GM23338 (cell line): ENCODE measurements around the gene NTRK3. TPM values are rescaled to one million over a fixed set of nuclear protein-coding genes. Genes with fewer than 3 reads are reported as not detected.

Experiments used
- ATAC-seq: fragments of 200-7000 bp; cut with Tn5 transposase; 3 replicates; pipeline ENCODE4 v1.9.1; 2020
- DNase-seq: peaks from one replicate; pipeline ENCODE4 v3.0.0-alpha.2; 2015; ENCODE audit warnings: low spot score
- H2AFZ ChIP-seq: fragments of 200-600 bp; sonication (generic); 2 replicates; pipeline ENCODE4 v1.8.0; 2016; ENCODE audit warnings: antibody characterized with exemption, mild to moderate bottlenecking, moderate library complexity
- H3F3A ChIP-seq: fragments of 200-600 bp; sonication (generic); replicated peaks from 2 replicates; pipeline ENCODE4 v1.8.0; 2017; ENCODE audit warnings: antibody characterized with exemption, mixed run types, low read depth
- H3K27ac ChIP-seq: fragments of 200-600 bp; sonication (generic); 2 replicates; pipeline ENCODE4 v1.6.1; 2016; ENCODE audit warnings: low read depth
- H3K27me3 ChIP-seq: fragments of 200-600 bp; sonication (generic); 2 replicates; pipeline ENCODE4 v1.8.0; 2016; ENCODE audit warnings: mild to moderate bottlenecking, mixed run types, moderate library complexity; ENCODE audit not compliant: insufficient read depth
- H3K36me3 ChIP-seq: fragments of 200-600 bp; sonication (generic); 2 replicates; pipeline ENCODE4 v1.8.0; 2016; ENCODE audit warnings: mild to moderate bottlenecking; ENCODE audit not compliant: insufficient read depth
- H3K4me1 ChIP-seq: fragments of 200-600 bp; sonication (generic); 2 replicates; pipeline ENCODE4 v1.8.0; 2016; ENCODE audit warnings: mild to moderate bottlenecking, moderate library complexity; ENCODE audit not compliant: insufficient read depth
- H3K4me2 ChIP-seq: fragments of 200-600 bp; sonication (generic); 2 replicates; pipeline ENCODE4 v1.7.1; 2017; ENCODE audit warnings: mixed run types
- H3K4me3 ChIP-seq: fragments of 200-600 bp; sonication (generic); 2 replicates; pipeline ENCODE4 v1.6.1; 2016; ENCODE audit warnings: mixed run types
- H3K79me2 ChIP-seq: fragments of 200-600 bp; sonication (generic); replicated peaks from 2 replicates; pipeline ENCODE4 v1.8.0; 2017; ENCODE audit warnings: mild to moderate bottlenecking; ENCODE audit not compliant: insufficient read depth
- H3K9me2 ChIP-seq: fragments of 200-600 bp; sonication (generic); 2 replicates; pipeline ENCODE4 v1.8.0; 2017; ENCODE audit not compliant: insufficient read depth
- H4K20me1 ChIP-seq: fragments of 200-600 bp; sonication (generic); replicated peaks from 2 replicates; pipeline ENCODE4 v1.8.0; 2017; ENCODE audit warnings: mild to moderate bottlenecking; ENCODE audit not compliant: insufficient read depth
- H3K27ac Mint-ChIP-seq: 2 replicates; pipeline ENCODE4 v1.8.0; 2020; ENCODE audit warnings: inconsistent platforms, mild to moderate bottlenecking, moderate library complexity, mixed read lengths
- H3K27me3 Mint-ChIP-seq: 3 replicates; pipeline ENCODE4 v1.8.0; 2022; ENCODE audit warnings: low read depth, mild to moderate bottlenecking, moderate library complexity, mixed read lengths, inconsistent platforms; ENCODE audit not compliant: insufficient read depth, poor library complexity
- H3K36me3 Mint-ChIP-seq: 3 replicates; pipeline ENCODE4 v1.8.0; 2021; ENCODE audit warnings: low read depth, mild to moderate bottlenecking, inconsistent platforms, moderate library complexity, mixed read lengths
- H3K4me1 Mint-ChIP-seq: 3 replicates; pipeline ENCODE4 v1.8.0; 2020; ENCODE audit warnings: mild to moderate bottlenecking, inconsistent platforms, mixed read lengths
- H3K4me3 Mint-ChIP-seq: 3 replicates; pipeline ENCODE4 v1.8.0; 2021; ENCODE audit warnings: moderate library complexity, mild to moderate bottlenecking, inconsistent platforms, mixed read lengths
- H3K9me3 Mint-ChIP-seq: 3 replicates; pipeline ENCODE4 v1.8.0; 2020; ENCODE audit warnings: moderate library complexity, mild to moderate bottlenecking, inconsistent platforms, mixed read lengths
- CREB1 ChIP-seq: fragments of 250-450 bp; sonication (Bioruptor Pico); IDR thresholded peaks from 2 replicates; pipeline ENCODE4 v1.5.0; 2020; ENCODE audit warnings: low read depth, mild to moderate bottlenecking, moderate library complexity
- EZH2 ChIP-seq: fragments of 200-600 bp; sonication (generic); IDR thresholded peaks from one replicate; pipeline ENCODE4 v1.8.0; 2017; ENCODE audit warnings: antibody characterized with exemption, mild to moderate bottlenecking, low read depth; ENCODE audit not compliant: unreplicated experiment
- EZH2phosphoT487 ChIP-seq: fragments of 200-600 bp; sonication (generic); IDR thresholded peaks from one replicate; pipeline ENCODE4 v1.8.1; 2018; ENCODE audit warnings: antibody characterized with exemption; ENCODE audit not compliant: unreplicated experiment
- JUNB ChIP-seq: IDR thresholded peaks from one replicate; pipeline ENCODE4 v1.6.1; 2016; ENCODE audit warnings: antibody characterized with exemption; ENCODE audit not compliant: unreplicated experiment
- NANOG ChIP-seq: IDR thresholded peaks from 2 replicates; pipeline ENCODE4 v1.6.1; 2016; ENCODE audit warnings: antibody characterized with exemption, borderline replicate concordance
- POLR2AphosphoS5 ChIP-seq: IDR thresholded peaks from 2 replicates; pipeline ENCODE4 v1.6.1; 2016; ENCODE audit warnings: antibody characterized with exemption, low read depth
- STAT1 ChIP-seq: IDR thresholded peaks from one replicate; pipeline ENCODE4 v1.6.1; 2016; ENCODE audit warnings: antibody characterized with exemption; ENCODE audit not compliant: unreplicated experiment
- ZNF114 ChIP-seq: fragments of 250-450 bp; sonication (Bioruptor Pico); IDR thresholded peaks from 2 replicates; pipeline ENCODE4 v1.5.0; 2020; ENCODE audit warnings: mild to moderate bottlenecking, moderate library complexity
- ZNF331 ChIP-seq: fragments of 250-450 bp; sonication (Bioruptor Pico); IDR thresholded peaks from 2 replicates; pipeline ENCODE4 v1.5.0; 2020; ENCODE audit warnings: low read depth, mild to moderate bottlenecking, moderate library complexity
- ZNF462 ChIP-seq: fragments of 250-450 bp; sonication (Bioruptor Pico); IDR thresholded peaks from 2 replicates; pipeline ENCODE4 v1.5.0; 2020; ENCODE audit warnings: mild to moderate bottlenecking, moderate library complexity
- polyA plus RNA-seq: library from polyadenylated mRNA; unstranded; fragments of >200 nt; fragmentation: Nextera tagmentation; extraction: Ambion mirVana; gene quantifications from 2 replicates; pipeline ENCODE4 v1.2.1, GENCODE V29; 2016
- total RNA-seq: library from RNA; depleted of rRNA; stranded (reverse); fragments of >200 nt; shearing (Covaris generic); gene quantifications from 2 replicates; pipeline ENCODE4 v1.2.3, GENCODE V29; 2014
- TF ChIP-seq, protein P1 (sequence below): IDR thresholded peaks from 2 replicates; pipeline ENCODE4 v1.6.1; 2016; ENCODE audit warnings: antibody characterized with exemption
- TF ChIP-seq, protein P2 (sequence below): IDR thresholded peaks from one replicate; pipeline ENCODE4 v1.6.1; 2018; ENCODE audit warnings: antibody characterized with exemption; ENCODE audit not compliant: unreplicated experiment

The NTRK3 gene
- total and polyA plus RNA-seq, 2 experiments from 2014 or later = 3.1 to 5.3 TPM

DNA sequence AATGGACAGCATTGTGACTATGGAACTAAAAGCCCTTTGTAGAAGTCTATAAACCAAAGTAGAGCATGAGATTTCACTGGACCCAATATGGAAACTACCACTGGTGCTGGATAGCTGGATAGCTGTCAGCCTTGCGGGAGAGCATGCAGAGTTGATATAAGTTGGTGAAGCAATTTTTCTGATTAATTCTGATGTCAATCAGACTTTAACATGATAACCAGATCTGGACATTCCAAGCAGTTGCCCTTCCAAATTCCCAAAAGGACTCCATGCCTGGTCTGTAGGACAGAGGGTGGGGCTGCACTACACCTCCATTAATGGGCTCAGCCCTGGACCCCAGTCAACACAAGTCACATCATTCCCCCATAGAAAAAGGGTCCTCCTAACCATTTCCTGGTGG lies 437.8 kb downstream of the NTRK3 start:
- Mint-ChIP-seq H3K27ac (no peak overlapping the region), H3K36me3 (no peaks in the 10 kb centered on the region), H3K4me3 (no peak overlapping the region), H3K9me3 (no peaks in the 10 kb centered on the region), H3K4me1 (no peaks in the 10 kb centered on the region), H3K27me3 (peaks cover 1% of the 10 kb centered on the region)
- DNase-seq = no peak
- Histone ChIP-seq H3K36me3 (no peaks in the 10 kb centered on the region), H2AFZ (no peak overlapping the region), H3K27ac (no peak overlapping the region), H3K79me2 (no peaks in the 10 kb centered on the region), H4K20me1 (no peaks in the 10 kb centered on the region), H3K4me2 (no peak overlapping the region), H3K4me1 (no peaks in the 10 kb centered on the region), H3K27me3 (no peaks in the 10 kb centered on the region), H3K9me2 (no peaks in the 10 kb centered on the region), H3F3A (no peaks in the 10 kb centered on the region), H3K4me3 (no peak overlapping the region)
- ATAC-seq = no peak
- TF ChIP-seq, protein P1, sequence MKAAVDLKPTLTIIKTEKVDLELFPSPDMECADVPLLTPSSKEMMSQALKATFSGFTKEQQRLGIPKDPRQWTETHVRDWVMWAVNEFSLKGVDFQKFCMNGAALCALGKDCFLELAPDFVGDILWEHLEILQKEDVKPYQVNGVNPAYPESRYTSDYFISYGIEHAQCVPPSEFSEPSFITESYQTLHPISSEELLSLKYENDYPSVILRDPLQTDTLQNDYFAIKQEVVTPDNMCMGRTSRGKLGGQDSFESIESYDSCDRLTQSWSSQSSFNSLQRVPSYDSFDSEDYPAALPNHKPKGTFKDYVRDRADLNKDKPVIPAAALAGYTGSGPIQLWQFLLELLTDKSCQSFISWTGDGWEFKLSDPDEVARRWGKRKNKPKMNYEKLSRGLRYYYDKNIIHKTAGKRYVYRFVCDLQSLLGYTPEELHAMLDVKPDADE = no peak
- TF ChIP-seq EZH2phosphoT487 = no peak
- no peak for TF ChIP-seq ZNF331
- no peak for TF ChIP-seq NANOG
- no peak for TF ChIP-seq CREB1 (CRISPR knock-in tag)
- TF ChIP-seq ZNF114 (CRISPR knock-in tag) = no peak
- TF ChIP-seq EZH2 = no peak
- no peak for TF ChIP-seq POLR2AphosphoS5

DNA sequence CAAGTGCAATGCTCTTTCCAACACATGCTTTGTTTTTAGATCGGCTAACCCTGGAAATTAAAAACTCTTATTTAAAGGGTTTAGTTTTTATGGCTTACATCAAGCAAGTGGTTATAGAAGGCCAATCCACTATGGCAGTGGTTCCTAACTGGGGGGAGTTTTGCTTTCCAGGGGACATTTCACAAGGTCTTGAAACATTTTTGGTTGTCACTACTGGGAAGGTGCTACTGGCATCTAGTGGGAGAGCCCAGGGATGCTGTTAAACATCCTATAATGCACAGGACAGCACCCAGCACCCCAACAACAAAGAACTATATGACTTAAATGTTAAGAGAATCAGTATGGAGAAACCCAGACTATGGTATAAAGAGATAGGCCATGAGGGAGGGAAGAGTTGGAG lies 439.0 kb downstream of the NTRK3 start:
- H3K79me2 ChIP-seq = no peaks in the 10 kb centered on the region
- H3F3A ChIP-seq = no peaks in the 10 kb centered on the region
- no peak for ATAC-seq
- no peaks in the 10 kb centered on the region for H3K9me2 ChIP-seq
- H3K27ac Mint-ChIP-seq = no peak overlapping the region
- no peak overlapping the region for H3K27ac ChIP-seq
- TF ChIP-seq STAT1 (no peak), ZNF331 (no peak), ZNF462 (no peak), JUNB (no peak), EZH2phosphoT487 (no peak), POLR2AphosphoS5 (no peak), EZH2 (no peak)
- TF ChIP-seq, protein P2, sequence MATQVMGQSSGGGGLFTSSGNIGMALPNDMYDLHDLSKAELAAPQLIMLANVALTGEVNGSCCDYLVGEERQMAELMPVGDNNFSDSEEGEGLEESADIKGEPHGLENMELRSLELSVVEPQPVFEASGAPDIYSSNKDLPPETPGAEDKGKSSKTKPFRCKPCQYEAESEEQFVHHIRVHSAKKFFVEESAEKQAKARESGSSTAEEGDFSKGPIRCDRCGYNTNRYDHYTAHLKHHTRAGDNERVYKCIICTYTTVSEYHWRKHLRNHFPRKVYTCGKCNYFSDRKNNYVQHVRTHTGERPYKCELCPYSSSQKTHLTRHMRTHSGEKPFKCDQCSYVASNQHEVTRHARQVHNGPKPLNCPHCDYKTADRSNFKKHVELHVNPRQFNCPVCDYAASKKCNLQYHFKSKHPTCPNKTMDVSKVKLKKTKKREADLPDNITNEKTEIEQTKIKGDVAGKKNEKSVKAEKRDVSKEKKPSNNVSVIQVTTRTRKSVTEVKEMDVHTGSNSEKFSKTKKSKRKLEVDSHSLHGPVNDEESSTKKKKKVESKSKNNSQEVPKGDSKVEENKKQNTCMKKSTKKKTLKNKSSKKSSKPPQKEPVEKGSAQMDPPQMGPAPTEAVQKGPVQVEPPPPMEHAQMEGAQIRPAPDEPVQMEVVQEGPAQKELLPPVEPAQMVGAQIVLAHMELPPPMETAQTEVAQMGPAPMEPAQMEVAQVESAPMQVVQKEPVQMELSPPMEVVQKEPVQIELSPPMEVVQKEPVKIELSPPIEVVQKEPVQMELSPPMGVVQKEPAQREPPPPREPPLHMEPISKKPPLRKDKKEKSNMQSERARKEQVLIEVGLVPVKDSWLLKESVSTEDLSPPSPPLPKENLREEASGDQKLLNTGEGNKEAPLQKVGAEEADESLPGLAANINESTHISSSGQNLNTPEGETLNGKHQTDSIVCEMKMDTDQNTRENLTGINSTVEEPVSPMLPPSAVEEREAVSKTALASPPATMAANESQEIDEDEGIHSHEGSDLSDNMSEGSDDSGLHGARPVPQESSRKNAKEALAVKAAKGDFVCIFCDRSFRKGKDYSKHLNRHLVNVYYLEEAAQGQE = no peak
- H3K27me3 Mint-ChIP-seq = peaks cover 1% of the 10 kb centered on the region
- H3K4me3 ChIP-seq = no peak overlapping the region
- no peaks in the 10 kb centered on the region for H3K27me3 ChIP-seq
- H3K4me1 Mint-ChIP-seq = no peaks in the 10 kb centered on the region
- H3K4me2 ChIP-seq = no peak overlapping the region
- no peak for DNase-seq
- no peaks in the 10 kb centered on the region for H4K20me1 ChIP-seq
- no peaks in the 10 kb centered on the region for H3K36me3 Mint-ChIP-seq
- no peaks in the 10 kb centered on the region for H3K36me3 ChIP-seq
- no peak overlapping the region for H2AFZ ChIP-seq
- H3K4me1 ChIP-seq = no peaks in the 10 kb centered on the region
- no peak overlapping the region for H3K4me3 Mint-ChIP-seq
- H3K9me3 Mint-ChIP-seq = no peaks in the 10 kb centered on the region
